Right lobe of liver (tissue), 4 donors: Measurements from ENCODE around the gene PRDM16.

ENCODE experiments used
- CTCF ChIP-seq, 4 donors: fragments of 200-600 bp in 3 of 4; fragments of 450-650 bp in 1 of 4; IDR thresholded peaks; one replicate each; pipeline versions ENCODE4 v1.5.1 to v1.8.0; 2016 to 2022; ENCODE audit warnings: antibody characterized with exemption in 4 of 4, mild to moderate bottlenecking in 2 of 4
- POLR2A ChIP-seq: fragments of 450-650 bp; IDR thresholded peaks from one replicate; pipeline ENCODE4 v1.6.1; 2017; ENCODE audit warnings: antibody characterized with exemption, mild to moderate bottlenecking
- donor health status: DM: no; HTN: no; CAD: no.
- donor health status: DM: no; HTN: no; CAD: no.
- donor health status: DM: no; HTN: yes; CAD: no.

GRCh38 chr1:3277011-3277471, 208.0 kb downstream of the PRDM16 start:
- no peak for TF ChIP-seq CTCF (IDR thresholded peaks at IDR 0.05)
- no peak for TF ChIP-seq POLR2A
